Activated CD8-positive, alpha-beta T cell treated with anti-CD3 and anti-CD28 coated beads, Interleukin-2, amount 10 ng/mL, durations not matched to agents 7 days and 5 days (primary cell): ENCODE measurements around the gene TEX2. TPM values are rescaled to one million over a fixed set of nuclear protein-coding genes. Genes with fewer than 3 reads are reported as not detected.
"Not testable (repeated sequence)": the region's sequence is repeated elsewhere in the genome, so short reads cannot be mapped to it uniquely, and the experiment has no call there.

Source experiments
- ATAC-seq: fragments of 150-1000 bp; cut with Tn5 transposase; one replicate; pipeline ENCODE4 v1.10.0; 2021; ENCODE audit warnings: moderate library complexity
- CTCF ChIA-PET: fragments of 350-600 bp; sonication (Branson Sonifier 250); formaldehyde crosslinking; loops from one replicate; lab custom pipeline; 2021; ENCODE audit warnings: antibody characterized with exemption; lab: Charles Lee
- POLR2A ChIA-PET: fragments of 350-600 bp; sonication (Branson Sonifier 250); formaldehyde crosslinking; loops from one replicate; lab custom pipeline; 2021; ENCODE audit warnings: antibody characterized with exemption; lab: Charles Lee
- DNase-seq: peaks from one replicate; pipeline ENCODE4 v3.0.0-alpha.2; 2020
- H3K27ac Mint-ChIP-seq: one replicate; pipeline ENCODE4 v1.8.0; 2021; ENCODE audit warnings: mild to moderate bottlenecking, mixed read lengths
- H3K27me3 Mint-ChIP-seq: one replicate; pipeline ENCODE4 v1.8.0; 2021; ENCODE audit warnings: low read depth, mixed read lengths
- H3K36me3 Mint-ChIP-seq: one replicate; pipeline ENCODE4 v1.8.0; 2021; ENCODE audit warnings: low read depth, mixed read lengths
- H3K4me1 Mint-ChIP-seq: one replicate; pipeline ENCODE4 v1.8.0; 2021; ENCODE audit warnings: low read depth, mixed read lengths
- H3K4me3 Mint-ChIP-seq: one replicate; pipeline ENCODE4 v1.8.0; 2021; ENCODE audit warnings: mild to moderate bottlenecking, mixed read lengths
- H3K9me3 Mint-ChIP-seq: one replicate; pipeline ENCODE4 v1.8.0; 2022; ENCODE audit warnings: mixed read lengths; ENCODE audit not compliant: insufficient read depth
- total RNA-seq, 2 experiments: library from RNA; stranded (reverse); gene quantifications; one replicate each; pipeline ENCODE4 v1.2.3, GENCODE V29; 2021

TEX2 gene
- total RNA-seq, 2 experiments from 2014 or later, result 16.1 to 16.2 TPM

DNA sequence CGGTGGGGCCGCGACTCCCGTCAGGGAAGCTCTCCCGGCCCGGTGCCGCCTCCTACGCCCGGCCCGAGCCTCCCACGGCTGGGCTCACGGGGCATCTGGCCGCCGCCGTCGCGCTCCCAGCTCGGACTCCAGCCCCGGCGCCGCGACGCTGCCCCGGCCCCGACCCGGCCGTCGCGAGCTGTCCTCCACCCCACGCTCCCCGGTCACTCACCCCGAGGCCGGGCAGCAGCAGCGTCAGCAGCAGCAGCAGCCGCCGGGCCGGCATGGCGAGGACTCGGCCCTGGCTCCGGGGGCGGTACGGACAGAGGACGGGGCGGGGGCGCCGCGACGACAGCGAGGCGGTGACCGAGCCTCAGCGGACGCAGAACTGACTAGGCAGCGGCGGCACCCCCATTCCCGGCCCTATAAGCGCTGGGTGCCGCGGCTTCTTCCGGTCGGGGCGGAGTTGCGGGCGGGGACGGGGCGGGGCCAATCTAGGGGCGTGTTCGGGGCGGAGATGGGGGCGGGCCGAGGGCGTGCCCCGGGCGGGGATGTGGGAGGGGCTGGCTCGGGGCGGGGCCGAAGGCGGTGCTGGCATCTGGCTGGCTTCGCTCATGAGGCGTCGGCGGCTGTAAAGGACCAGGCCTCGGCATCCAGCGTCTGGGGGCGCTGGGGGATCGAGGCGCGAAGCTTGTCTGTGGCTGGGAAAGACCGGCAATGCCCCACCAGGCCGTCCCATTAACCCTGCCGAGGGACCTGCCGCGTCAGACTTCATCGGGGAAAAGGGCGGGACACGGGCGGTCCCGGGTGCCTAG, 133.1 kb downstream of the TEX2 start, which contains the start of gene ERN1:
TSS of gene ERN1 (minus strand) at position 380 of the 794 bp plus-strand sequence. CDS start at position 265, 115 bp downstream.
- CTCF ChIA-PET, result interaction anchor here (1.0 to 14.8 kb wide), 12 partner anchors 9 to 218 kb away, joined by 3 to 645 read pairs (median 30); partner anchors contain the start of genes CSHL1 and ICAM2
- peak; percentile 93 for DNase-seq
- peaks cover 9% of the 10 kb centered on the region for H3K36me3 Mint-ChIP-seq
- ATAC-seq, result peak; percentile 94
- H3K9me3 Mint-ChIP-seq, result no peaks in the 10 kb centered on the region
- POLR2A ChIA-PET, result interaction anchor here (0.8 to 3.7 kb wide), 20 partner anchors 9 to 184 kb away, joined by 3 to 27 read pairs (median 8); partner anchors contain the start of gene ICAM2
- H3K4me3 Mint-ChIP-seq, result peak within 1 kb of the TSS; percentile 92
- H3K4me1 Mint-ChIP-seq, result peaks cover 36% of the 10 kb centered on the region
- no peaks in the 10 kb centered on the region for H3K27me3 Mint-ChIP-seq
- peak within 1 kb of the TSS; percentile 92 for H3K27ac Mint-ChIP-seq

GRCh38 chr17:64129515-64129764, 133.6 kb downstream of the TEX2 start:
- H3K27ac Mint-ChIP-seq, result peak overlapping the region; percentile 88
- peaks cover 36% of the 10 kb centered on the region for H3K4me1 Mint-ChIP-seq
- ATAC-seq, result no peak
- DNase-seq, result no peak
- H3K4me3 Mint-ChIP-seq, result peak overlapping the region; percentile 92
- H3K9me3 Mint-ChIP-seq, result no peaks in the 10 kb centered on the region
- H3K36me3 Mint-ChIP-seq, result peaks cover 15% of the 10 kb centered on the region
- H3K27me3 Mint-ChIP-seq, result no peaks in the 10 kb centered on the region
- CTCF ChIA-PET, result interaction anchor here (0.9 to 14.8 kb wide), 8 partner anchors 11 to 217 kb away, joined by 3 to 645 read pairs (median 53); partner anchors contain the start of genes CSHL1 and ICAM2
- POLR2A ChIA-PET, result interaction anchor here (0.6 to 3.7 kb wide), 19 partner anchors 8 to 491 kb away, joined by 3 to 27 read pairs (median 8); partner anchors contain the start of gene ICAM2

GRCh38 chr17:64128787-64129514, 134.1 kb downstream of the TEX2 start:
- no peaks in the 10 kb centered on the region for H3K27me3 Mint-ChIP-seq
- DNase-seq, result peak; percentile 42
- peaks cover 36% of the 10 kb centered on the region for H3K4me1 Mint-ChIP-seq
- H3K27ac Mint-ChIP-seq, result peak overlapping the region; percentile 88
- POLR2A ChIA-PET, result interaction anchor here (0.5 to 3.7 kb wide), 19 partner anchors 8 to 491 kb away, joined by 3 to 27 read pairs (median 8); partner anchors contain the start of gene ICAM2
- ATAC-seq, result no peak
- peak overlapping the region; percentile 92 for H3K4me3 Mint-ChIP-seq
- peaks cover 18% of the 10 kb centered on the region for H3K36me3 Mint-ChIP-seq
- CTCF ChIA-PET, result interaction anchor here (0.6 to 14.8 kb wide), 9 partner anchors 10 to 217 kb away, joined by 3 to 645 read pairs (median 8); partner anchors contain the start of genes CSHL1 and ICAM2
- no peaks in the 10 kb centered on the region for H3K9me3 Mint-ChIP-seq

DNA sequence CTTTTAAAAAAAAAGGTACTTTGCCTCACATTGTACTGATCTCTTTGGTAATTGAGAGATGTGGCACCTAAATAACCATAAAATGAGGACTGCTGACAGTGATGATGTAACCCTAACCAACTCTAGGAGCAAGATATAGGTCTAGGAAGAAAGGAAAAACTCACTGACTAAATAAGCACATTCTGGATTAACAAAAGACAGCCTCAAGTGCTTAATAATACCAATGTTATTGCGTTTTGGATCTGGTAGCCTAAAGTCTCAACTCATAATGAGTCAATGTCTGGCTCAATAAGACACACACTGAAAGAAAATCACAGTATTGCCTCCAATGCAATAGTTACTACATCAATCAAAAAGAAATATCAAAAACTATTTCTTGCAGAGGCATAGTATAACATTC, 136.1 kb downstream of the TEX2 start:
- Mint-ChIP-seq H3K4me3 (peak overlapping the region; percentile 31), H3K36me3 (peaks cover 27% of the 10 kb centered on the region), H3K9me3 (no peaks in the 10 kb centered on the region), H3K27ac (no peak overlapping the region), H3K27me3 (no peaks in the 10 kb centered on the region), H3K4me1 (peaks cover 47% of the 10 kb centered on the region)
- CTCF ChIA-PET, result interaction anchor here (1.4 to 14.8 kb wide), 3 partner anchors 8 to 96 kb away, joined by 3 to 645 read pairs (median 13); no protein-coding TSS in a partner anchor
- POLR2A ChIA-PET, result no interaction called here
- ATAC-seq (no peak), DNase-seq (no peak)

GRCh38 chr17:64125937-64126336, 137.1 kb downstream of the TEX2 start:
- Mint-ChIP-seq H3K36me3 (peaks cover 34% of the 10 kb centered on the region), H3K4me3 (no peak overlapping the region), H3K9me3 (no peaks in the 10 kb centered on the region), H3K27me3 (no peaks in the 10 kb centered on the region), H3K27ac (no peak overlapping the region), H3K4me1 (peaks cover 48% of the 10 kb centered on the region)
- ChIA-PET POLR2A (no interaction called here), CTCF (interaction anchor here (2.2 to 14.8 kb wide), 3 partner anchors 8 to 95 kb away, joined by 13 to 645 read pairs (median 26); no protein-coding TSS in a partner anchor)
- ATAC-seq (no peak), DNase-seq (no peak)

DNA sequence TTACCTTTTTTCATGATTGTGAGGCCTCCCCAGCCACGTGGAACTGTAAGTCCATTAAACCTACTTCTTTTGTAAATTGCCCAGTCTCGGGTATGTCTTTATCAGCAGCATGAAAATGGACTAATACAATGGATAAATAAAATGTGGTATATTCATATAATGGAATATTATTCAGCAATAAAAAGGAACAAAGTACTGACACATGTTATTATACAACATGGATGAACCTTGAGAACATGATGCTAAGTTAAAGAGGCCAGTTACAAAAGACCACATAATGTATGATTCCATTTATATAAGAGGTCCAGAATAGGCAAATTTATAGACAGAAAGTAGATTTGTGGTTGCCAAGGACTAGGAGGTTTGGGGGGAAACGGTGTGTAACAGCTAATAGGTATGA, 138.5 kb downstream of the TEX2 start:
- Mint-ChIP-seq H3K4me1 (peaks cover 53% of the 10 kb centered on the region), H3K4me3 (no peak overlapping the region), H3K36me3 (peaks cover 36% of the 10 kb centered on the region), H3K9me3 (no peaks in the 10 kb centered on the region), H3K27me3 (no peaks in the 10 kb centered on the region), H3K27ac (no peak overlapping the region)
- CTCF ChIA-PET, result interaction anchor here (0.9 to 14.8 kb wide), 6 partner anchors 9 to 108 kb away, joined by 3 to 645 read pairs (median 12); no protein-coding TSS in a partner anchor
- POLR2A ChIA-PET, result interaction anchor here (0.6 kb wide), 1 partner anchor 31 kb away, joined by 4 read pairs; no protein-coding TSS in a partner anchor
- DNase-seq (no peak), ATAC-seq (no peak)

- Mint-ChIP-seq H3K27me3 (no peaks in the 10 kb centered on the region), H3K4me1 (peaks cover 45% of the 10 kb centered on the region), H3K4me3 (no peak overlapping the region), H3K27ac (no peak overlapping the region), H3K36me3 (peaks cover 32% of the 10 kb centered on the region), H3K9me3 (no peaks in the 10 kb centered on the region)
- ChIA-PET POLR2A (no interaction called here), CTCF (interaction anchor here (0.9 to 3.5 kb wide), 6 partner anchors 11 to 204 kb away, joined by 3 to 28 read pairs (median 8); no protein-coding TSS in a partner anchor)
- no peak for ATAC-seq
- no peak for DNase-seq
These were observed 139.9 kb downstream of the TEX2 start for GRCh38 chr17:64123114-64123513.

DNA sequence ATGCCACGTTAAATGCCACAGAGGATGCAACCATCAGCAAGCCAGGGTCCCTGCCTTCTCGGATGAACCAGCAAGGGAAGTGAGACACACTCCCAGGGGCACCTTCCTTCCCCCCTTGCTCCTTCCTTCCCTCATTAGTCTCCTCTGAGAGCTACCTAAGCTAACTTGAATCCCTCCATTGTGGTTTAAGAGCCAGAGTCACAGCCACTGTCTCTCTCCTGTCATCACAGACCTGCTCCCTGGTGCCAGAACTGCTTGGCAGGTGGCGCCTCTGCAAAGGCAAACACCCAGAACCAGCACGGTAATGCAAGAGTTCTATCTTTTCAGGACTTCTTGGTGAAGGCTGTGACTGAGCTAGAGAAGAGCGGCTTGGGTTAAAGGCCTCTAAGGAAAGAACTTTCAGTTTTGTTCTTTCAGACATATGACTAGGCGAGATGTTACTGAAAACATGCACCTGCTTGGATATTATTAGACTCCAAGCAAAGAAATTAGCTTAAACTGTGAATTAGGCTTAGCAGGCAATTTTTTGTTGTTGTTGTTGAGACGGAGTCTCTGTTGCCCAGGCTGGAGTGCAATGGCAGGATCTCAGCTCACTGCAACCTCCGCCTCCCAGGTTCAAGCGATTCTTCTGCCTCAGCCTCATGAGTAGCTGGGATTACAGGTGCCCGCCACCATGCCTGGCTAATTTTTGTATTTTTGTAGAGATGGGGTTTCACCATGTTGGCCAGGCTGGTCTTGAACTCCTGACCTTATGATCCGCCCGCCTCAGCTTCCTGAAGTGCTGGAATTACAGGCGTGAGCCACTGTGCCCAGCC, 141.9 kb downstream of the TEX2 start:
- peak; percentile 50 for ATAC-seq
- Mint-ChIP-seq H3K27ac (peak overlapping the region; percentile 76), H3K36me3 (peaks cover 33% of the 10 kb centered on the region), H3K4me1 (peaks cover 38% of the 10 kb centered on the region), H3K4me3 (peak overlapping the region; percentile 15)
- POLR2A ChIA-PET, result interaction anchor here (0.6 to 2.6 kb wide), 5 partner anchors 9 to 704 kb away, joined by 3 to 17 read pairs (median 3); partner anchors contain the start of gene ERN1
- H3K27me3 Mint-ChIP-seq, H3K9me3 Mint-ChIP-seq: not testable (repeated sequence)
- peak; percentile 40 for DNase-seq
- CTCF ChIA-PET, result interaction anchor here (0.8 to 3.5 kb wide), 14 partner anchors 9 to 217 kb away, joined by 3 to 28 read pairs (median 4); partner anchors contain the start of gene ERN1

GRCh38 chr17:64120159-64120810, 142.8 kb downstream of the TEX2 start:
- CTCF ChIA-PET, result interaction anchor here (1.0 to 3.5 kb wide), 11 partner anchors 8 to 216 kb away, joined by 3 to 28 read pairs (median 5); partner anchors contain the start of gene ERN1
- peak overlapping the region; percentile 40 for H3K4me3 Mint-ChIP-seq
- peaks cover 37% of the 10 kb centered on the region for H3K36me3 Mint-ChIP-seq
- DNase-seq (no peak), ATAC-seq (peak; percentile 25)
- POLR2A ChIA-PET, result interaction anchor here (1.2 to 2.6 kb wide), 2 partner anchors 10 to 67 kb away, joined by 3 to 17 read pairs; partner anchors contain the start of gene ERN1
- H3K27ac Mint-ChIP-seq, result peak overlapping the region; percentile 76
- no peaks in the 10 kb centered on the region for H3K9me3 Mint-ChIP-seq
- no peaks in the 10 kb centered on the region for H3K27me3 Mint-ChIP-seq
- peaks cover 46% of the 10 kb centered on the region for H3K4me1 Mint-ChIP-seq
